CD4-positive, alpha-beta T cell treated with Interleukin-12 subunit alpha and Interleukin-12 subunit beta, for 1 hour (primary cell): ENCODE measurements around the gene TMEM207.

Source experiments
- DNase-seq: peaks from one replicate; pipeline ENCODE4 v3.0.0-alpha.2; 2020

TMEM207 gene

DNA sequence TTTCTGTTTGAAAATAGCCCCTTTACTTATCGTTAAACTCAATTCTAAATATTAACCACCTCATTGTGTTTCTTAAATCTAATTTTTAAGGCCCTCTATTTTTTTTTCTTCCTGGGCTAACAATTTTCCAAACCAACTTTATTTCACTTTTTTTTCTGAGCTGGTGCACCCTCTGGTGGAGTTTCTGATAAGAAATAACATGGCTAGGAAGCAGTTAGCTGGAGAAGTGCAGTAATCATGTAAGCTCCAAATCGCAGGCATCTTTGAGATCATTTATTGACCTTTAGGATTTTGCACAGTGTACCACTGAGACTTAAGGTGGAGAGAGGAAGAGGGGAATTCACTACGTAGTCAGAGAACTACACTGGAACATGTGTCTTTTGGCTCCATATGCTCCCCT lies 6.4 kb downstream of the TMEM207 start:
- no peak for DNase-seq

DNA sequence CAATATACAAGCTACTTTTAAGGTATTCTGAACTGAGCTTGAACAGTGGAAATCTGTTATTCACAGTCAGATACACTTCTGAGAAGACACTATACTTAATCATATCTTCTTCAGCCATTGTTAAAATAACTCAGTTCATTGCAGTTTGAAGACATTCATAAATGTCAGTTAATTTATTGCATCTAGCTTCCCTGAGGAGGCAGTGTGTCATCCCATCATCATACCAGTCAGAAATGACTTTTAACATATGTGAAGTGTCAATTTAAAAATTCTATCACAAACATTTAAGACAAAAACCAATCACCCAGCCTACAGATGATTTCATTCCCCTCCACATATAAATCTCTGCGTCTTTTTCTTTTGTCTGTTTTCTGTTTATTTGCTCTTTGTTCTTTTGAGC lies 7.5 kb downstream of the TMEM207 start:
- DNase-seq: no peak

DNA sequence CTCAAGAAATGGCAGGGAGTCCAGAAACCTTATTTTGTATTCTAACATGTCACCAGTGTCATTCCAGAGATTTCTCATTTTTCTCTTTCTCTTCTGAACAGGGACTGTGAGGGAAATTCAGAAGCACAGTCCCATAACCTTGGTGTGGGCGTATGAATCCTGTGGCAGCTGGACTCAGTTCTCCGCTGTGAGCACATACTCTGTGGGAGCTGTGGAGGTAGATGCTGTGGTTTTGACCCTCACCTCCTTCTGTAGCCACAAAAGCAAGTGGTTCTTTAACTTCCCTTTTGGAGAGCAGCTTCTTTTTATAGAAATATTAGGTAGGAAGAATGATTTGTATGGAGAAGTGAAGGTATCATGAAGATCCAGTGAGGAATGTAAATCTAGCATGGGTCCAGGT lies 13.4 kb downstream of the TMEM207 start:
- no peak for DNase-seq

DNA sequence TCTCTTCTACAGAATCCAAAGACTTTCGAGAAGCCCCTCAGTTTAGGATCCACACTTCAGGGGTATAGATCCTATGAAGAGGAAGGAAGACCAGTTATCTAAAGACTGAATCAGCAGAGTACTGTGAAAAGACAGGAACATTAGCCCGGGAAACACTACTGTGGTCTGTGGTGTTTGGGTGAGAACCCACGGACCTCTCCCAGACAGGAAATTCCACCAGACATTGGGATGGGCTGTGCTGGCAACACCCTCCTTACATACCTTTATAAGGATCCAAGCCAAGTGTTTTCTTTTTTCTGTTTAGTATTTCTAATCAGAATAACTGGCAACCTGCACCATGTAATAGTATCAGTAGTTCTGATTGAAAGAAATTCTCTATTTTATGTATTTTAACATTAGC lies 14.1 kb downstream of the TMEM207 start:
- DNase-seq: no peak

DNA sequence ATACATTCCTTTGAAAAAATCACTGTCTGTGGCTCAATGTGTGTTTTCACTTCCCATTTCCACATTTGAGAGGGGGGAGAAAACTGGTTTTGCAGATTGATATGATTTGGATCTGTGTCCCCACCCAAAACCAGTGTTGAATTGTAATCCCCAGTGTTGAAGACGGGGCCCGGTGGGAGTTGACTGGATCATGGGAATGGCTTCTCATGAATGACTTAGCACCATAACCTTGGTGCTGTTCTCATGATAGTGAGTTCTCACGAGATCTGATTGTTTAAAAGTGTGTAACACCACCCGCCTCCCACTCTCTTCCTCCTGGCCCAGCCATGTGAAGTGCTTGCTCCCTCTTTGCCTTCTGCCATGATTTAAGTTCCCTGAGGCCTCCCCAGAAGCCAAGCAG lies 16.1 kb downstream of the TMEM207 start:
- no peak for DNase-seq

DNA sequence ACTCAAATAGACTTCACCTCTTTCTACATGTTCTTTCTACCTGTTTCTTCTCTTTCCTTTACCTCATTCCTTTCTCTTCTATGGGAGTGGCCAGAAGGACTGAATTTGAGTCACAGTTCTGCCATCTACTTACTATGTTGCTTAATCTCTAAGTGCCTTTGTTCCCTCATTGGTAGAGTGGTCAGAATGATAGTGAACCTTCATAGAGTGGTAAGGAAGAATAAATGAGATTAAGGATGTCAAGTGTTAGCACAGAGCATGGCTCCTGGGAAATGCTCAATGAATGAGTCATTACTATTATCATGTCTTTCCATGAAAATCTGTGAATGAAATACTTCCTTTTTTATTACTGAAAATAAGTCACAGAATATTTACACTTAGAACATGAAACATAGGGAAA lies 17.5 kb downstream of the TMEM207 start:
- DNase-seq: no peak

DNA sequence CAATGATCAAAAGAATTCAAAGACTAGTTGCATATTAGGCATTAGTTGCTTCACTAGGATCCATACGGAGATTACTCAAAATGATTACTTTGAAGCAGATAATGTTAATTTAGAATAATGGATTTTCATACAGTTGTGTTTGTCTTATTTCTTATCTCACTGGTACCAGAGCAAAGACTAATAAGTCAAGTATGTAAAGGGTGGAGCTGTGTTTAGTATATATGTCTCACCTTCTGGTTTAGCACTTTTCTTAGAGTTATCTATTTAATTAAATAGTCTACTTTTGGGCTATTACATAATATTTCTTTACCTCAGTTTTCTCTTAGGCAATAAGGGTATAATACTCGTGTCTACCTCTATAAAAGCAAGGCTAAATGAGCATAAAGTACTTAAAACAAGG lies 18.8 kb downstream of the TMEM207 start:
- DNase-seq: no peak

DNA sequence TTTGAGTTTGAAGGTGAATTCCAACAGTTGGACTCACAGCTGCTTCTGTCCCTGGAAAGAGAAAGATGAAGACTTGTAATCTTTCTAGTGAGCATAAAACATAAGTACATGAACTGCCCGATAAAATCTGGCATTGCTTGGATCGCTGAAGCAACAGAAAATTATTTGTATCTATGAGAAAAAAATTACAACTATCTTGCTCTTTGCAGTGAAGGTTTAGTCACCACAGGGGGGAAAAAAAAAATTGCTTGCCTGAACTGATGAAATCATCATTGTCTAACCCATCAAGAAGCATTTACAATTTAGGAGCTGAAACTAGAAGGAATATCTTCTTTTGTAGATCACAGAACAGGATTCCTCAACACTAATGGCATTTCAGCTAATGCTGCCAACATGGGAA lies 20.0 kb downstream of the TMEM207 start:
- no peak for DNase-seq

DNA sequence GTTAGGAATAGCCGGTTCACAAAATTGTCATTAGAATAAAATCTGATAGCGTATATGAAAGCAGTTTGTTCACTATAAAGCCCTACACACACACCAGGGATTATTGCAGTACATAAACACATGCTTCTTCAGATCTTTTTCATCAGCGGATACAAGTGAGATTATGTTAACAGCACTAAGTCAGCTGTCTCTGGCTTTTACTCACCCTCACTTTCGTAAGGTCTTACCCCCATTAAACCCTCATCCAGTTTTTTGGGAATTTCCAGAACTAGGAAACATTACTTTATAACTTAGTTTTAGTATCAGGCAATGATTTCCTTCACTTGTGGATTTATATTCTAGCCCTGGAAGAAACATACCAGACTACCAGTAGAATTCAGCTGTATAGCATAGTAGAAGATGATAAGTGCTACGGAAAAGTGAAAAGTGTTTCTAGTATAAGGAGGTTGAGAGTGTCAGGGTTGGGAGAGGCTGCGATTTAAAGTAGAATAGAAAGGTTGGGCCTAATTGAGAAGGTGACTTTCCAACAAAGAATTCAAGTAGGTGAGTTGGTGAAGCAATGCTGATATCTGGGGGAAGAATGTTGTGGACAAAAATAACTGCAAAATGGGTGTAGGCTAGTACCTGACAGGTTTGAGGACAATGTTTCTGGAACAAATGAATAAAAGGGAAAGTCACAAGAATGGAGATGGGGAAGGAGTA lies 22.7 kb downstream of the TMEM207 start:
- no peak for DNase-seq

DNA sequence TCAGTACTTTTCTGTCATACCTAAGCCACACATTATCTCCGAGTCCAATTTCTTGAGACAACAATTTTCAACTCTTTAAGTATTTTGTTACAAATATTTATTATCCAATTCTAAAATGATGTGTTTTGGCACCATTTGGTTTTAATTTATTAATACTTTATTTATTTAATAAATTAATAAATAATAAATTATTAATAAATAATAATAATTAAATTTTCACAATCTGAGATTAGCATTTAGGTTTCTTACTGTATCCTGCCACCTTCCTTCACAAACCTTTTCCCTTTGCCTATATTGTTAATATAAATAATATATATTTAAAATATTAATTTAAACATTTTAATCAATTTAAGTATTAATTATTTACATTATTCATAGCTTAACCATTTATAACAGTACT lies 23.9 kb downstream of the TMEM207 start:
- DNase-seq: no peak

DNA sequence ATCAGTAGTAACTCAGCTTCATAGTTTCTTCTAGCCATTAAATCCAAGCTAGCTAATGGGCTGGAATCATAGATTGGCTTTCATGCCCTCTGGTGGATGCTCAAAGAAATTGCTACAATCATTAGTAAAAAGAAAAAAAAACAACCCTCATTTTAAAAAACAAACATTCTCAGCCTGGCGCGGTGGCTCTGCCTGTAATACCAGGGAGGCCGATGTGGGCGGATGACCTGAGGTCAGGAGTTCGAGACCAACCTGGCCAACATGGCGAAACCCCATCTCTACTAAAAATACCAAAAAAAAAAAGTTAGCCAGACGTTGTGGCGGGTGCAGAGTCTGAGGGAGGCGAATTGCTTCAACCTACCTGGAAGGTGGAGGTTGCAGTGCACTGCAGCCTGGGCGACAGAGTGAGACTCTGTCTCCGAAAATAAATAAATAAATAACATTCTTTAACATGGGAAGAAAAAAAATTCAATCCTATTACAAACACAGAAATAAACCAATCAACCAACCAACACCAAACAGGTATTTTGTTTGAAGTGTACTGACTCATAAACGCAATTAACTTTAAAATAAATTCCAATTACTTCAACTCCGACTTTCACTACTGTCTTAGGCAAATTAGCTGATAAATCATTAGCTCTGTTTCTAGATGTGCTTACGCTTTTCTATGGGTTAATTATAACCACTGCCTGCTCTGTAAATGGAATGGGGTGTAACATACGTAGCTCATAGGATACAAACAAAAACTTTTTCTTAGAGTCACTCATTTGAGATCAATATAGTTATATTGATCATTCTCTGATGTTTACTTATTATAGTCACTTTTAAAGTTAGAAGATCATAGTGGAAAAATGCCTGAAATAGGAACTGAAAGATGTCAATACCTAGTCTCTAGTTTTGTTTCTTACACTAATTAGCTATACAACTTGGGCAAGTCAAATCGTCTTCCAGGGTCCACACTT lies 24.9 kb downstream of the TMEM207 start:
- DNase-seq: peak; percentile 50

DNA sequence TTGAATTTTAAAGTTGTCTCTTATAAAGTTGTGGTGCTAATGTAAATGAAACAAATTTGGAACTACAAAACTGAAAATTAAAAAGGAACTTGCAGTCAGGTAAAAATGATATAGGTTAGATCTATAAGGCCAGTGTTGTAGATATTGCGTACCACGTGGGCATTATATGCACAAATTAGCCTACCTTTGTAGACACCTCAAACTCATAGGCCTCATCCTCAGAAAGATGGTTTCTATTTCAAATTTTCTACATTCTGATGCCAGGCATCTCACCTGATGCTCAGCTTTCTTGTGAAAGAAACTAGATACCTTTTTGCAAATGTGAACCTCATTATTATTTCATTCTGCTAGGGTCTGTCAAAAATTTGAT lies 25.6 kb downstream of the TMEM207 start:
- no peak for DNase-seq

DNA sequence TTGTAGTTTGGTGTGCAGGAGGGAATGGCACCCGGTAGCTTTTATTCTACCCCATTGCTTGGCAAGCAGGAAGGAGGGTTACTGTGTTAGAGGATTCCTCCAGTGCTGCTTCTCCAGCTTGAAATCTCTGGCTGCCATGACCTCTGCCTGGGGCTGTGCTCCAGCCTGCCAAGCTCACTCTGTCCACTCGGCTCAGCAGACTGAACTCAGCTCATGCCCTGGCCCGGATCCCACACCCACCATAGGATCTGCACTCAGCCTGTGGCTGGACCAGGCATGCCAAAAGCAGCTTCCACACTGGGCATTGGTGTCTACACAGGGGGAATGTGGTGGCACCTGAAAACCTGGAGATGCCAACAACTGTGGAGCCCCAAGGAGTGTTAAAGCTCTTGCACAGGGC lies 35.4 kb downstream of the TMEM207 start:
- no peak for DNase-seq

DNA sequence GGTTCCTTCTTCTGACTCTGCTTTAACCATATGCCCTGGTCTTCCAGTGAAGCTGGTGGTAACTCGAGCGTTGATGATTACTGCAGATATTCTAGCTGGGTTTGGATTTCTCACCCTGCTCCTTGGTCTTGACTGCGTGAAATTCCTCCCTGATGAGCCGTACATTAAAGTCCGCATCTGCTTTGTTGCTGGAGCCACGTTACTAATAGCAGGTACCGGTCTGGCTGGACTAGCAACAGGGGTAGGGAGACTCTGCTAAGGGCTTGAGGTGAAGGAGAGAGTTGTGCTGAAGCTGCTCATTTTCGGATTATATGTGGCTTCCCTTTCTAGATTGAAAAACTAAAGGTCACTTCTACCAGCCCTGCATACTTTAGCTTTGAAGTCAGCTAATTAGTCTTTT lies 45.0 kb downstream of the TMEM207 start:
- DNase-seq: no peak

DNA sequence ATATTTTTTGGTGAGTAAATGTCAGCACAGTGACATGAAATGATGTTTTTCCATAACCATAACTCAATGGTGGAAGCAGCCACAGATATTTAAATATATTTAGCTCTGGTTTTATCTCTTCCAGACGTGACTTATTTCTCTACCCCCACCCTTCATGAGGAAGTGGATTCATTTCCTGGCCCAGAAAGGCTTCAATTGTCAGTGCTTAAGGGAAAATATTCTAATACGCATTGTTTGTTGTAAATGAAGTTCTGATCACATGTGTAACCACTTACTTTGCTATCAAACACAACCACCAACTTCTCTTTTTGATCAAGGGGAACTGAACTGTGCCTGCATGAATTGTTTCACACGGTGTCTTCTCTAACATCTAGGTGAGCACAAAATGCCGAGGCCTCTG lies 47.7 kb downstream of the TMEM207 start:
- DNase-seq: no peak

DNA sequence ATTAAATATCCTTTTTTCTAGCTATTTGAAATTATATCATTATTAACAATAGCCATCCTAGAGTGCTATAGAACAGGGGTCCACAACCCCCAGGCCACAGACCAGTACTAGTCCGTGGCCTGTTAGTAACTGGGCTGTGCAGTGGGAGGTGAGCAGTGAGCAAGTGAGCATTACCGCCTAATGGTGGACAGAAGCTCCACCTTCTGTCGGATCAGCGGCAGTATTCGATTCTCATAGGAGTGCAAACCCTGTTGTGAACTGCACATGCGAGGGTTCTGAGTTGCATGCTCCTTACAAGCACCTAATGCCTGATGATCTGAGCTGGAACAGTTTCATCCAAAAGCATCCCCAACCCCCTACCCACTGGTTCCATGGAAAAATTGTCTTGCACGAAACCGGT lies 50.0 kb downstream of the TMEM207 start:
- no peak for DNase-seq

DNA sequence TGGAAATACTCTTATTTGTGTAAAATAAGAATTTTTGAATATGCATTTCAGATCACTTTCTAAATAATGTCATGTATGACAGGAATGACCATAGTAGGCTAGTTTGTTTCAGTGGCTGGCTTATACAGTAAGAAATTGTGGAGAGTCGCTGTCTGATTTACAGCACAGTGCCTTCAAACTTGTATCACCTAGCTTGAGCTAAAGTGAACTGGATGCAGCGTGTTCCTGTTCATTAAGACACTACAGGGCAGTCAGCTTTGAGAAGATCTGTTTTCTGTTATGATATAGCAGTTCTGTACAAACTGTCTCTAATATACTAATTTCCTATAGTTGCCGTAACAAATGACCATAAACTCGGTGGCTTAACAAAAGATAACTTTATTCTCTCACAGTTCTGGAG lies 51.8 kb downstream of the TMEM207 start:
- no peak for DNase-seq

DNA sequence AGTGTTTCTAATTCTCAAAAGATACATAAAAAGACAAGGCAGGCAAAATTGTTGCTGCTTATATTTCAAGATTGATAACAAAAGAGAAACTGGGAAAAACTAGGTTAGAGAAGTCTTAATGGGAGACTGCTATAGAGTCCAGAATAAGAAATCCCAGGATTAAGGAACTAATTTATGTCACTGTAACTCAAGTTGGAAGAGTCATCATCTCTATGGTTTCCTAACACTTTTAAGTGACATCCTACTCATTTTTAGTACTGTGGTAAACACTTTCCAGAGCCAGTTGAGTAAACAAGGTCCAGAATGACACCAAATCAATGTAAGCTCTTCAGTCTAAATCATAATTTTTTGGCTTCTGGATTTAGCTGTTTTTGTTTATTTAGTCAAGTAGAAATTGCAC lies 53.7 kb downstream of the TMEM207 start:
- no peak for DNase-seq

DNA sequence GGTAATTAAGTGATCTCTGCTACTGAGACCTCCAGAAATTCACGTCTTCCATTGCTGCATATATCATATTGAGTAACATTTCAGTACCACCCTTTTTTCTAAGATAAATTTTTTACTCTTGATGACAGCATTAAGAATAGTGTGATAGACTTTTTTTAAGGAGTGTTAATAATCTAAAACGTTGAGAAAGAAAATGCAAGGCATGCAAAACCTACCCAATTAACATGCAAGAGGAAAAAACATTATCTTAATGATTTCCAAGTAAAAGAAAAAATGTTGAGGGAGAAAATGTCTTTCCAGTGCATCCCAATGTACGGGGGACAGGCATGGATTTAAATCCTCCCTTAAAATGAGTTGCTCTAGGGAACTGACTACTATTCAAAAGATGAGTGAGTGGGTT lies 61.0 kb downstream of the TMEM207 start:
- DNase-seq: no peak

DNA sequence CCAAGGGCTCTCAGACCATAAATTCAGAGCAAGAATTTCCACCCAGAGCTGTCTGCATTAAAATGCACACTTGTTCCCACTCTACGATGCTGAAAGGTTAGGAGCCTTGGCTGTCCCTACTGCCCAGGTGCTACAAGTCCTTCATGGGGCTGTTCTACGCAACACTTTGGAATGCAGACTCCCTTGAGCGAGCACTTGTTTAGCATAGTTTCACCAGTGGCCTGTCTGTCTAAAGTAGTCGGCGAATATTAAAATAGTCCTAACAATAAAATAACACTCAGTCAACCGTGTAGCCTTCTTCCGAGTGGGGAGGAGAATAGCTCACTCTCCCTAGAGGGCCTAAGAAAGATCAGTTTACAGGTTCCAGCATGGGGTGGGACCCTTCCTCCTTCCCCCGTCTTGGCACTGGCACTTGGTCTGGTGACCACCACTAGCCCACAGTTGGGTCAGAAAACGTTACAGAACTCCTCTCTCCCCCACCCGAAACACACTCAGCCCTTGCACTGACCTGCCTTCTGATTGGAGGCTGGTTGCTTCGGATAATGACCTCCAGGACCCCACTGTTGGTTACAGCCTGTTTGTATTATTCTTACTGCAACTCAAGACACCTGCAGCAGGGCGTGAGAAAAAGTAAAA lies 62.0 kb downstream of the TMEM207 start, which contains the start of gene CLDN16:
Gene CLDN16 (plus strand): TSS at position 586 of the 636 bp plus-strand sequence. CDS start 167 bp downstream, outside the sequence.
- DNase-seq: no peak

DNA sequence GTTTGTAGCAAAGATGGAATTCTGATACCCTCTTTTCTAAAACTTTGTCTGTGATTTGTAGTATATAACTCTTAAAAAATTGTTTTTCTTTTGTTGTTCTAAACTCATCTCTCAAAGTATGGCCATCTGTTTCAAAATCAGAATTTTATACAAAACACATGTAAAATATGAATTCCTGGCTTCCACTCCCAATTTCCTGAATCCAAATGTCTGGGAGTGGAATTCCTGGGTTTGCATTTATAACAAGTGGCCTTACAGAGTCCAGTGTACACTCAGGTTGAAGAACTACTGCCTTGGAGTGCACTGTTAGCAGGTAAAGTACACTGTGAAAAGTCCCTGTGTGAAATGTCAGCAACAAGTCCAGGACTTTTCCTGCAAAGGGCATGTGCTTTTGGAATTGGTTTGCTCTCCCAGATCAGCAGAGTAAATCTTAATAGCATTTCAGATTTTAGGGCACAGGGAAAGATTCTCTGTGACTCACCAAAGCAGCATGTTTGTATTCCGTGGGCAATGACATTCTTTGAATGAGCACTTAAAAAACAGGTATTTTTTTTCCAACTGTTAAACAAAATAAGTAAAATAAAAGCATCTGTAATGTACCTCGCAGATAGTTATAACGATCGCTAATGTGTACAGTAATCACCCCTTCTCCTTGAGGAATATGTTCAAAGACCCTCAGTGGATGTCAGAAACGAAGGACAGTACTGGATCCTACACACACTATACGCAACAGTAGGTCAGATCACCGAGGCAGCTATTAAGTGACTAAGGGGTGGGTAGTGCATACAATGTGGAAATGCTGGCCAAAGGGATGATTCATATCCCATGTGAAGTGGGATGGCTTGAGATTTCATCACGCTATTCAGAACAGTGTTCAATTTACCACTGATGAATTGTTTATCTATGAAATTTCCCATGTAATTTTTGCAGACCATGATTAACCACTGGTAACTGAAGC lies 63.7 kb downstream of the TMEM207 start:
- DNase-seq: no peak

DNA sequence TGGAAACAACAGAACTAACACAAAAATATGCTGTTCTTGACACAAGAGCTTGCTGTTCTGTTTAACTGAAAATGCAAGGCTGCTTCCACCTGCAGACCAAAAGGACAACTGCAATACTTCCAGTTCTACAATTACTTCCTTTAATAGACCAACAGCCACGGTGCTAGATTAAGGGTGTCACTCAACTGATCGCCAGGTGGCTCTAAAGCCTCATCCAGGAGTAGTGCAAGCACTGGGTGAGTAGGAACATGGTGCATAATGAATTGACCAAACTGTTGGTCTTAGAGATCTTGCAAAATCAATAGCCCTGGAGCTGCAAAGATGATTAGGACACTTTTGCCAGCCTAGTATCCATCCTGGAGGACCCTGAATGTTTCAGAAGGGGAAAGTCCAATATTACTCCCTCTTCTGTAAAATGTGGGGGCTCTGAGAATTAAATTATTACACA lies 65.4 kb downstream of the TMEM207 start:
- no peak for DNase-seq

DNA sequence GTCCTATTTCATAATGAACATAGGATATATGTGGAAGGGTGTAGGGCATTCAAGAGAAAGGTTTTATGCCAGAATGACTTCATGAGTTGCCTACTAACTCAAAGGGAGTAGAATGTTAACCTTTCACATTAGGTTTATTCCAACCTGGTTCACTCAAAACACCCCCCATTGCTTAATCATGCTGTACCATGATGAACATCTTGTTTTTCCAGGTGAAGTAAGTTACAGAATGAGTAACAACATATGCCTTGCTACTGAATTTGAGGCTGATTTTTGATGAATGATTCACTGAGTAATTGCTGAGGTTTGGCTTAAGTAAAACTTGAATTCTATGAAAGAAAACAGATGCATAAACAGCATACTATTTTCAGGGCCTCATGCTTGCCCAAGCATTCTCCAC lies 67.6 kb downstream of the TMEM207 start:
- no peak for DNase-seq
